A549 (cell line): ENCODE data around the gene FCN1. TPM values are rescaled to one million over a fixed set of nuclear protein-coding genes. Genes with fewer than 3 reads are reported as not detected.

Experiments used
- ATAC-seq, 2 experiments: fragments of 200-7000 bp in 1 of 2; fragments of >200 bp in 1 of 2; cut with Nextera tagmentation in 1 of 2; cut with Tn5 transposase in 1 of 2; 3 replicates each; pipeline versions ENCODE4 v1.8.0 to v1.9.1; 2018 to 2020; ENCODE audit warnings: mild to moderate bottlenecking in 1 of 2, moderate library complexity in 1 of 2
- CTCF ChIA-PET: fragments of 300-600 bp; sonication (Branson Sonifier 250); formaldehyde crosslinking; extraction: SDS; loops from one replicate; lab custom pipeline; 2021; ENCODE audit warnings: antibody characterized with exemption, inconsistent platforms; lab: Yijun Ruan, JAX
- POLR2A ChIA-PET: fragments of 350-600 bp; formaldehyde crosslinking; extraction: SDS; loops from one replicate; lab custom pipeline; 2021; ENCODE audit warnings: antibody characterized with exemption, inconsistent platforms; lab: Yijun Ruan, JAX
- DNase-seq, 2 experiments: peaks; one replicate each; pipeline versions ENCODE4 v3.0.0 to v3.0.0-alpha.2; 2011 to 2016; ENCODE audit warnings: low read depth in 1 of 2, low spot score in 1 of 2
- FAIRE-seq: peaks from 2 replicates; lab custom pipeline; 2011; peaks lifted over from hg19 to GRCh38; lab: Jason Lieb, UNC
- H3K27ac ChIP-seq, 2 experiments: fragments of >200 bp; sonication (Bioruptor Twin); formaldehyde crosslinking; 3 replicates each; pipeline ENCODE4 v1.5.1; 2016 to 2017
- H3K4me1 ChIP-seq: fragments of >200 bp; sonication (Bioruptor Twin); formaldehyde crosslinking; 3 replicates; pipeline ENCODE4 v1.6.1; 2016
- H3K4me2 ChIP-seq: fragments of >200 bp; sonication (Bioruptor Twin); formaldehyde crosslinking; 3 replicates; pipeline ENCODE4 v1.6.1; 2016
- H3K4me3 ChIP-seq: fragments of >200 bp; sonication (Bioruptor Twin); formaldehyde crosslinking; 3 replicates; pipeline ENCODE4 v1.5.1; 2016
- H3K9me3 ChIP-seq: fragments of >200 bp; sonication (Bioruptor Twin); formaldehyde crosslinking; 3 replicates; pipeline ENCODE4 v1.6.1; 2016
- ATOH8 ChIP-seq: fragments of 250-450 bp; sonication (Bioruptor Pico); IDR thresholded peaks from 2 replicates; pipeline ENCODE4 v1.5.0; 2020; ENCODE audit warnings: low read depth, mild to moderate bottlenecking, moderate library complexity
- BCL3 ChIP-seq: fragments of >200 bp; sonication (Bioruptor Twin); formaldehyde crosslinking; IDR thresholded peaks from 3 replicates; pipeline ENCODE4 v1.6.1; 2016
- BHLHE40 ChIP-seq: IDR thresholded peaks from 2 replicates; pipeline ENCODE4 v1.6.1; 2012; ENCODE audit warnings: low read depth, low read length, inconsistent platforms
- CEBPB ChIP-seq, 2 experiments: fragments of >200 bp in 1 of 2; sonication (Bioruptor Twin) in 1 of 2; formaldehyde crosslinking in 1 of 2; IDR thresholded peaks; 2 replicates each; pipeline ENCODE4 v1.6.1; 2012 to 2016
- CHD2 ChIP-seq: fragments of 150-350 bp; IDR thresholded peaks from 2 replicates; pipeline ENCODE4 v1.6.1; 2014; ENCODE audit warnings: low read length; ENCODE audit not compliant: partially characterized antibody
- ELK1 ChIP-seq: fragments of 150-350 bp; IDR thresholded peaks from 2 replicates; pipeline ENCODE4 v1.6.1; 2014; ENCODE audit warnings: low read depth, mild to moderate bottlenecking, low read length
- FOXS1 ChIP-seq: fragments of 250-450 bp; sonication (Bioruptor Pico); IDR thresholded peaks from 2 replicates; pipeline ENCODE4 v1.5.0; 2020; ENCODE audit warnings: mild to moderate bottlenecking, moderate library complexity
- JUN ChIP-seq, 2 experiments: fragments of >200 bp; sonication (Bioruptor Twin); formaldehyde crosslinking; IDR thresholded peaks; 2 replicates in 1 of 2; 3 replicates in 1 of 2; pipeline ENCODE4 v1.6.1; 2016 to 2017
- KDM1A ChIP-seq: fragments of 200-600 bp; sonication (generic); IDR thresholded peaks from 2 replicates; pipeline ENCODE4 v1.6.1; 2016; ENCODE audit warnings: low read depth, mild to moderate bottlenecking
- MAFK ChIP-seq: fragments of 450-650 bp; IDR thresholded peaks from 2 replicates; pipeline ENCODE4 v1.6.1; 2014; ENCODE audit not compliant: partially characterized antibody
- MAZ ChIP-seq: fragments of 150-350 bp; IDR thresholded peaks from 2 replicates; pipeline ENCODE4 v1.6.1; 2014; ENCODE audit warnings: antibody characterized with exemption, low read depth, low read length, borderline replicate concordance
- NFE2L2 ChIP-seq: fragments of 150-350 bp; conservative IDR thresholded peaks from 2 replicates; pipeline ENCODE4 v1.6.1; 2014; ENCODE audit warnings: low read length
- RNF2 ChIP-seq: fragments of 200-600 bp; sonication (generic); IDR thresholded peaks from 2 replicates; pipeline ENCODE4 v1.6.1; 2016; ENCODE audit warnings: low read depth, mild to moderate bottlenecking, antibody characterized with exemption, moderate library complexity, borderline replicate concordance
- SMC3 ChIP-seq: fragments of >200 bp; sonication (Bioruptor Twin); formaldehyde crosslinking; IDR thresholded peaks from 3 replicates; pipeline ENCODE4 v1.6.1; 2018; ENCODE audit warnings: inconsistent platforms
- WGBS: methylation state at CpG from one replicate; pipeline ENCODE4 v1.1.6; 2017; ENCODE audit errors: missing lambda C conversion rate; 5-methylcytosine and 5-hydroxymethylcytosine counted together
- polyA plus RNA-seq, 4 experiments: library from polyadenylated mRNA; depleted of rRNA in 3 of 4; stranded (reverse); fragments of >200 nt; fragmentation: RNase III in 1 of 4; extraction: RNeasy Plus Mini Kit Qiagen cat#74134 plus additional on column Dnase treatment in 1 of 4; gene quantifications; 2 replicates in 3 of 4; 3 replicates in 1 of 4; pipeline ENCODE4 v1.2.3, GENCODE V29; 2011 to 2017
- TF ChIP-seq, protein P1 (sequence below): IDR thresholded peaks from 2 replicates; pipeline ENCODE4 v1.6.1; 2012; ENCODE audit warnings: low read depth, borderline replicate concordance
- TF ChIP-seq, protein P2 (sequence below): IDR thresholded peaks from 2 replicates; pipeline ENCODE4 v1.6.1; 2012

The FCN1 gene
- polyA plus RNA-seq, 2 of the 4 experiments (the other 2 are of a cell fraction), result not detected

DNA sequence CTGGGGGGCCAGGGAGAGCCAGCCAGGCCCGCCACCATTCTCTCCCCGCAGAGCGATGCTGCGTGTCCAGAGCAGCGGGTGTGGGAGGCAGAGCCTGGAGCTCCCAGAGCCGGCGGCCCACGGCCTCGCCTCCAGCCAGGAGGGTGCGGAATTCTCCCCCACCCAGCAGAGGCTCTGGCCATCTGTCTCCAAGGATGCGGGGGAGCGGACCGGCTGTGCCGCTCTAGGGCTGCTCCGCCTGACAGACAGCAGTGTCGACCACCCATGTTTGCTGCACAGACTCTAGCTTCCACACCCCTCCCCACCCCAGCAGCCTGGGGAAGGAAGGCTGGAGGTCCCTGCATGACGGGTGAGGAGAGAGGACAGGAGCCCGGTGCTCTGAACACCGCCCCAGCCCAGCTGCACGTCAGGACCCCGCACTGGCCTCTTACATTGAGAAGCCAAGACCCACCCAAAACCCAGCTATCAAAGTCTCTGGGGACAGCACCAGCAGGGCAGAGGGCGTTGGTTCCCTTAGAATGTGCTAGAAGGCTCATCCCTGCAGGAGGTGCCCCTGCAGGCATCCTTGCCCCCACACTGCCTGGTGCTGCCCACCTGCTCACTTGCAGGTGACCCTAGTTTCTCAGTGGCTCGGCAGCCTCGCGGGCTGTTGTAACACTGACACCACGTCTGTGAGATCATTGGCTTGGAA lies 29.7 kb upstream of the FCN1 start:
- H3K27ac ChIP-seq, result no peak overlapping the region
- no peak for ATAC-seq
- no peak for FAIRE-seq
- no peak overlapping the region for H3K4me3 ChIP-seq
- no peak for DNase-seq
- peaks cover 2% of the 10 kb centered on the region; the same call in 1 of the 3 replicates for H3K9me3 ChIP-seq
- WGBS, result 62% methylated on average over 14 of the region's 26 CpGs
- POLR2A ChIA-PET, result no interaction called here
- no peak overlapping the region for H3K4me2 ChIP-seq
- no peaks in the 10 kb centered on the region for H3K4me1 ChIP-seq
- TF ChIP-seq ELK1 (no peak), BHLHE40 (no peak), CHD2 (no peak), SMC3 (no peak), FOXS1 (CRISPR knock-in tag) (no peak), NFE2L2 (no peak), KDM1A (no peak), ATOH8 (no peak), BCL3 (no peak), RNF2 (no peak)
- TF ChIP-seq, protein P1, sequence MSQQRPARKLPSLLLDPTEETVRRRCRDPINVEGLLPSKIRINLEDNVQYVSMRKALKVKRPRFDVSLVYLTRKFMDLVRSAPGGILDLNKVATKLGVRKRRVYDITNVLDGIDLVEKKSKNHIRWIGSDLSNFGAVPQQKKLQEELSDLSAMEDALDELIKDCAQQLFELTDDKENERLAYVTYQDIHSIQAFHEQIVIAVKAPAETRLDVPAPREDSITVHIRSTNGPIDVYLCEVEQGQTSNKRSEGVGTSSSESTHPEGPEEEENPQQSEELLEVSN, result no peak
- TF ChIP-seq, protein P2, sequence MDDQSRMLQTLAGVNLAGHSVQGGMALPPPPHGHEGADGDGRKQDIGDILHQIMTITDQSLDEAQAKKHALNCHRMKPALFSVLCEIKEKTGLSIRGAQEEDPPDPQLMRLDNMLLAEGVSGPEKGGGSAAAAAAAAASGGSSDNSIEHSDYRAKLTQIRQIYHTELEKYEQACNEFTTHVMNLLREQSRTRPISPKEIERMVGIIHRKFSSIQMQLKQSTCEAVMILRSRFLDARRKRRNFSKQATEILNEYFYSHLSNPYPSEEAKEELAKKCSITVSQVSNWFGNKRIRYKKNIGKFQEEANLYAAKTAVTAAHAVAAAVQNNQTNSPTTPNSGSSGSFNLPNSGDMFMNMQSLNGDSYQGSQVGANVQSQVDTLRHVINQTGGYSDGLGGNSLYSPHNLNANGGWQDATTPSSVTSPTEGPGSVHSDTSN, result no peak
- CTCF ChIA-PET, result no interaction called here

DNA sequence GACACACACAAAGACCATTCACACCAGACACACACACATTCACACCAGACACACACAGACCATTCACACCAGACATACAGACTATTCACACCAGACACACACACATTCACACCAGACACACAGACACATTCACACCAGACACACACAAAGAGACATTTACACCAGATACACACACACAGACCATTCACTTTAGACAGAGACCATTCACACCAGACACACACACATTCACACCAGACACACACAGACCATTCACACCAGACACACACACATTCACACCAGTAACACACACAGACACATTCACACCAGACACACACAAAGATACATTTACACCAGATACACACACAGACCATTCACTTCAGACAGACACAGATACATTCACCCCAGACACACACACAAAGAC lies 29.0 kb upstream of the FCN1 start:
- FAIRE-seq (no peak), ATAC-seq (no peak), DNase-seq (no peak)
- no peaks in the 10 kb centered on the region for H3K4me1 ChIP-seq
- TF ChIP-seq KDM1A (no peak), CEBPB (IDR thresholded peaks at IDR 0.05) (no peak), MAZ (no peak), BCL3 (no peak), JUN (IDR thresholded peaks at IDR 0.05) (no peak), MAFK (no peak)
- no peak overlapping the region for H3K4me2 ChIP-seq
- no peak overlapping the region for H3K27ac ChIP-seq
- H3K4me3 ChIP-seq, result no peak overlapping the region
- CTCF ChIA-PET, result no interaction called here
- no peaks in the 10 kb centered on the region for H3K9me3 ChIP-seq
- POLR2A ChIA-PET, result no interaction called here
